Smooth muscle cell (in vitro differentiated cells): ENCODE measurements around the gene PRKACA. TPM values are rescaled to one million over a fixed set of nuclear protein-coding genes. Genes with fewer than 3 reads are reported as not detected.

Experiments used
- DNase-seq: peaks from one replicate; lab custom pipeline; 2025; ENCODE audit not compliant: unreplicated experiment; lab: John Stamatoyannopoulos, UW
- H2AFZ ChIP-seq: fragments of 200-600 bp; sonication (generic); 2 replicates; pipeline ENCODE4 v1.6.0; 2016; ENCODE audit warnings: antibody characterized with exemption, low read depth, mild to moderate bottlenecking
- H3F3A ChIP-seq: fragments of 200-600 bp; sonication (generic); 2 replicates; pipeline ENCODE4 v1.6.0; 2017; ENCODE audit warnings: antibody characterized with exemption, low read depth
- H3K27ac ChIP-seq: fragments of 200-600 bp; sonication (generic); 2 replicates; pipeline ENCODE4 v1.5.1; 2016; ENCODE audit warnings: low read depth, mild to moderate bottlenecking
- H3K27me3 ChIP-seq: fragments of 200-600 bp; sonication (generic); 2 replicates; pipeline ENCODE4 v1.6.1; 2016; ENCODE audit warnings: low read depth, mild to moderate bottlenecking
- H3K36me3 ChIP-seq: fragments of 200-600 bp; sonication (generic); 2 replicates; pipeline ENCODE4 v1.5.1; 2016; ENCODE audit warnings: low read depth
- H3K4me1 ChIP-seq: fragments of 200-600 bp; sonication (generic); 2 replicates; pipeline ENCODE4 v1.5.1; 2016; ENCODE audit warnings: low read depth
- H3K4me2 ChIP-seq: fragments of 200-600 bp; sonication (generic); 2 replicates; pipeline ENCODE4 v1.6.0; 2016; ENCODE audit warnings: mild to moderate bottlenecking
- H3K4me3 ChIP-seq: fragments of 200-600 bp; sonication (generic); 2 replicates; pipeline ENCODE4 v1.5.1; 2016; ENCODE audit warnings: mild to moderate bottlenecking
- H3K79me2 ChIP-seq: fragments of 200-600 bp; sonication (generic); 2 replicates; pipeline ENCODE4 v1.6.0; 2016; ENCODE audit warnings: low read depth, mild to moderate bottlenecking
- H3K9ac ChIP-seq: fragments of 200-600 bp; sonication (generic); 2 replicates; pipeline ENCODE4 v1.6.0; 2016; ENCODE audit warnings: low read depth
- H3K9me3 ChIP-seq: fragments of 200-600 bp; sonication (generic); replicated peaks from 2 replicates; pipeline ENCODE4 v1.5.1; 2016; ENCODE audit warnings: low read depth
- H4K20me1 ChIP-seq: fragments of 200-600 bp; sonication (generic); 2 replicates; pipeline ENCODE4 v1.6.0; 2016; ENCODE audit warnings: low read depth
- CTCF ChIP-seq: fragments of 200-600 bp; sonication (generic); IDR thresholded peaks from 2 replicates; pipeline ENCODE4 v1.5.1; 2017; ENCODE audit warnings: borderline replicate concordance, mild to moderate bottlenecking, antibody characterized with exemption; ENCODE audit not compliant: insufficient read depth, poor library complexity, severe bottlenecking
- WGBS: methylation state at CpG from one replicate; pipeline ENCODE4 v1.1.7; 2016; ENCODE audit warnings: low lambda C conversion rate; 5-methylcytosine and 5-hydroxymethylcytosine counted together
- polyA plus RNA-seq: library from polyadenylated mRNA; unstranded; fragments of >200 nt; fragmentation: Nextera tagmentation; extraction: Ambion mirVana; gene quantifications from 2 replicates; pipeline ENCODE4 v1.2.1, GENCODE V29; 2016
- total RNA-seq: library from RNA; depleted of rRNA; stranded (reverse); fragments of >200 nt; gene quantifications from 2 replicates; pipeline ENCODE4 v1.2.3, GENCODE V29; 2014

PRKACA gene
- total and polyA plus RNA-seq, 2 experiments from 2014 or later, result 11.1 to 30.3 TPM

- H3K36me3 ChIP-seq, result no peaks in the 10 kb centered on the region
- TF ChIP-seq CTCF, result no peak
- H3K9ac ChIP-seq, result no peak overlapping the region
- H3K9me3 ChIP-seq, result no peaks in the 10 kb centered on the region
- H3K79me2 ChIP-seq, result peaks cover 44% of the 10 kb centered on the region
- no peak overlapping the region for H3K4me3 ChIP-seq
- H3K27me3 ChIP-seq, result no peaks in the 10 kb centered on the region
- 95% methylated on average over 5 of the region's 5 CpGs for WGBS
- DNase-seq, result no peak
- no peak overlapping the region for H2AFZ ChIP-seq
- peaks cover 45% of the 10 kb centered on the region for H4K20me1 ChIP-seq
- H3F3A ChIP-seq, result peaks cover 11% of the 10 kb centered on the region
- H3K4me2 ChIP-seq, result peak overlapping the region; percentile 94
- peaks cover 27% of the 10 kb centered on the region for H3K4me1 ChIP-seq
- H3K27ac ChIP-seq, result no peak overlapping the region
Observed at GRCh38 chr19:14115756-14116155, 1.8 kb downstream of the PRKACA start.

- 70% methylated on average over 9 of the region's 9 CpGs for WGBS
Observed at GRCh38 chr19:14114854-14115253, 2.7 kb downstream of the PRKACA start.

GRCh38 chr19:14114439-14114838 is 3.1 kb downstream of the PRKACA start:
- Histone ChIP-seq H3K4me2 (no peak overlapping the region), H3F3A (peaks cover 11% of the 10 kb centered on the region), H3K4me1 (peaks cover 27% of the 10 kb centered on the region), H3K79me2 (peaks cover 46% of the 10 kb centered on the region), H3K27ac (no peak overlapping the region), H2AFZ (no peak overlapping the region), H3K9ac (no peak overlapping the region), H3K36me3 (no peaks in the 10 kb centered on the region), H3K9me3 (no peaks in the 10 kb centered on the region), H3K4me3 (no peak overlapping the region), H4K20me1 (peaks cover 53% of the 10 kb centered on the region), H3K27me3 (no peaks in the 10 kb centered on the region)
- no peak for DNase-seq
- WGBS, result 91% methylated on average over 7 of the region's 7 CpGs
- TF ChIP-seq CTCF, result no peak

More at GRCh38 chr19:14114854-14115253, 2.7 kb downstream of the PRKACA start:
- H3K27ac ChIP-seq, result no peak overlapping the region
- no peaks in the 10 kb centered on the region for H3K27me3 ChIP-seq
- peaks cover 53% of the 10 kb centered on the region for H4K20me1 ChIP-seq
- peaks cover 44% of the 10 kb centered on the region for H3K79me2 ChIP-seq
- H3F3A ChIP-seq, result peaks cover 11% of the 10 kb centered on the region
- H3K9ac ChIP-seq, result no peak overlapping the region
- no peak for DNase-seq
- H3K36me3 ChIP-seq, result no peaks in the 10 kb centered on the region
- no peak overlapping the region for H2AFZ ChIP-seq
- peaks cover 27% of the 10 kb centered on the region for H3K4me1 ChIP-seq
- no peaks in the 10 kb centered on the region for H3K9me3 ChIP-seq
- TF ChIP-seq CTCF, result peak; percentile 44
- H3K4me2 ChIP-seq, result no peak overlapping the region
- H3K4me3 ChIP-seq, result no peak overlapping the region

GRCh38 chr19:14113762-14114414 is 3.7 kb downstream of the PRKACA start:
- no peaks in the 10 kb centered on the region for H3K27me3 ChIP-seq
- no peak overlapping the region for H3K4me3 ChIP-seq
- H3K27ac ChIP-seq, result no peak overlapping the region
- peaks cover 7% of the 10 kb centered on the region for H3F3A ChIP-seq
- H3K9me3 ChIP-seq, result no peaks in the 10 kb centered on the region
- H3K4me1 ChIP-seq, result peaks cover 23% of the 10 kb centered on the region
- no peak overlapping the region for H3K9ac ChIP-seq
- no peaks in the 10 kb centered on the region for H3K36me3 ChIP-seq
- WGBS, result 96% methylated on average over 18 of the region's 18 CpGs
- no peak for DNase-seq
- no peak overlapping the region for H2AFZ ChIP-seq
- peak; percentile 32 for TF ChIP-seq CTCF
- peaks cover 48% of the 10 kb centered on the region for H3K79me2 ChIP-seq
- H3K4me2 ChIP-seq, result no peak overlapping the region
- H4K20me1 ChIP-seq, result peaks cover 53% of the 10 kb centered on the region
